ENCODE results near the gene ANTXR1. TPM values are rescaled to one million over a fixed set of nuclear protein-coding genes. Genes with fewer than 3 reads are reported as not detected.

The ANTXR1 gene
- polyA plus RNA-seq, 1 donor from 2014 or later = not detected

DNA sequence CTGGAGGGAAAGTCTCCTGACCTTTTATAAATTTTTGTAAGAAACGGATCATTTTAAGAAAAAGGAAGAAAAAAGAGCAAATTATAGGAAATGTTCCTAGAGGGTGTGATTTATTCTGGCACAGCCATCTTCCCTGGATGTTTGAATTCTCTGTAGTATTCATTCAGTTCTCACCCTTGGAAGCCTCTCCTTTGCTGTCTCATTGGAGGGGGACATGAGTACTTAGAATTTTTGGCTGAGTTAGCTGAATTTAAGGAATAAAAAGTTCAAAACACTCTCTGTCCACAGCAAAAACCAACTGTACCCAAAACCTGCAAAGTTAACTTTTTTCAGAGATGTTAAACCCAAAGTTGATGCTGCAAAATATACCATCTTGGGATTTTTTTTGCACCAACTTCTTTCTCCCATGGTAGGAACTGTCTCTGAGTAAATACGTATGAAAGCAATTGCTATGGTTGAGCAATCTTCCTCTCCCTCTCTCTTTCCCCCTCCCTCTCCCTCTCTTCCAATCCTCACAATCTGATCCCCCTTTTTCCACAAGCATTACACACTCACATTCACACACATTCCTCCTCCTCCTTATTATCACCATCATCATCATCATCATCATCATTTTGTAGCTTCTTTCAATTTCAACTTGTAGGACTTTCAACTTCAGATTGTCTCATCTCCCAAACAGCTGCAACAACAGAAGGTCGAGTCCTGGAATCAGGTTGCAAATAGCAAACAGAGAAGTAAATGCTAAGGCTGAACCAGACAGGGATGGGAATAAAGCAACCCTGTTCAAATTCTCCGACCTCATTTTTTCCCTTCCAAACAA lies 190.4 kb downstream of the ANTXR1 start:
- Mint-ChIP-seq H3K27me3 (peaks cover 8% of the 10 kb centered on the region), H3K27ac (no peak overlapping the region)

DNA sequence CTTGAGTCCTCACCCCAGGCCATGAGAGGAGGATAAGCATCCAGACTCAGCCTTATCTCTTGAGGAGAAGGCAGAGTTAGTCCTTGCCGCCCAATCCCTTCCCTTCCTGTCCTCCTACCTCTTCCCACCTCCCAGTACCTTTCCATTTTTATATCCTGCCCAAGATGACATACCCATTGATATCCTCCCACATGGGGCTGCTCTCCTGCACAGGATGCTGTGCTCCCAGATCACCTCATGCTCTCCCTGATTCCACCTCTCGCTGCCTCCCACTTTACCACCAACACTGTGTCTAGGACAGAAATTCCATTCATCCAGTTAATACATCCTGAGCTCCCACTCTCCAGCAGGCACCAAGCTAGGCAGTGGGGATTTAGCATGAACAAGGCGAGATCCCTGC lies 191.7 kb downstream of the ANTXR1 start:
- Mint-ChIP-seq H3K4me1 (no peaks in the 10 kb centered on the region), H3K9me3 (no peaks in the 10 kb centered on the region), H3K4me3 (no peak overlapping the region), H3K36me3 (no peaks in the 10 kb centered on the region), H3K27ac (no peak overlapping the region), H3K27me3 (peaks cover 8% of the 10 kb centered on the region)

More for the DNA sequence above, 190.4 kb downstream of the ANTXR1 start:
- H3K4me3 Mint-ChIP-seq = no peak overlapping the region
- H3K9me3 Mint-ChIP-seq = no peaks in the 10 kb centered on the region
- no peaks in the 10 kb centered on the region for H3K36me3 Mint-ChIP-seq
- H3K4me1 Mint-ChIP-seq = no peaks in the 10 kb centered on the region

DNA sequence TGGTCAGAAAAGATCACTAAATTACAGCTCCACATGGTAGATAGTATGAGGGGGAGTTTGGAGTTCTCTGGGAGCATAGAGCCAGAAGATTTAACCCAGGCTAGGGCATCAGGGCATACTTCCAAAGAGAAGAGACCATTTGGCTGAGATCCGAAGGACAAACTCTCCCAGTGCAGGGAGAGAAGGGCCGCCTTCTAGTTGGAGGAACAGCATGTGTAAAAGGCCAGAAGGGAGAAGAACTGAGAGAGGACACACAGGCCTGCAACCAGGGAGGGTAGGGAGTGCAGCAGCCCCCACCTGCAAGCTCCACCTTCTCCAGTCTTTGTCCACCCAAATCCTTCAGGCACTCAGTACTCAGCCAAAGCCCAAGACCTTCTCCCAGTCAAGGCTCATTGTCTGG lies 192.1 kb downstream of the ANTXR1 start:
- Mint-ChIP-seq H3K27ac (no peak overlapping the region), H3K9me3 (no peaks in the 10 kb centered on the region), H3K36me3 (no peaks in the 10 kb centered on the region), H3K4me3 (no peak overlapping the region), H3K4me1 (no peaks in the 10 kb centered on the region), H3K27me3 (peaks cover 8% of the 10 kb centered on the region)

DNA sequence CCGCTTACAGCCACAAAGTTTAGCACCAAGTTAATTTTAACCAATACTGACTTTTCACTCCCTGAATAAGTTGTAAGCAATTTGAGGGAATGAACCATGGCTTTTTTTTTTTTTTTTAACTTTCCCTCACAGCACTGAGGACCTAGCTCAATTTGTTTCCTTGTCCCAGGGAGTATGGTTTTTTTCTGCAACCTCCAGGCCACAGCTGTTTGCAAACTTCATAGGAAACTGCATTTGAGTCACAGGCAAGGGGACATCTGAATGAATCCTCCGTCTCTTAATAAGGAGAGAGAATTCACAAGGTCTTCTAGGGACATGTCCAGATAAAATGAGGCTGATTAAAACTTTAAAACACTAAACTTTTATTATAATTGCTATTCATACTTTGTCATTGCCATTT lies 192.5 kb downstream of the ANTXR1 start:
- peaks cover 8% of the 10 kb centered on the region for H3K27me3 Mint-ChIP-seq
- no peaks in the 10 kb centered on the region for H3K4me1 Mint-ChIP-seq
- no peaks in the 10 kb centered on the region for H3K9me3 Mint-ChIP-seq
- H3K36me3 Mint-ChIP-seq = no peaks in the 10 kb centered on the region
- no peak overlapping the region for H3K27ac Mint-ChIP-seq
- H3K4me3 Mint-ChIP-seq = no peak overlapping the region

DNA sequence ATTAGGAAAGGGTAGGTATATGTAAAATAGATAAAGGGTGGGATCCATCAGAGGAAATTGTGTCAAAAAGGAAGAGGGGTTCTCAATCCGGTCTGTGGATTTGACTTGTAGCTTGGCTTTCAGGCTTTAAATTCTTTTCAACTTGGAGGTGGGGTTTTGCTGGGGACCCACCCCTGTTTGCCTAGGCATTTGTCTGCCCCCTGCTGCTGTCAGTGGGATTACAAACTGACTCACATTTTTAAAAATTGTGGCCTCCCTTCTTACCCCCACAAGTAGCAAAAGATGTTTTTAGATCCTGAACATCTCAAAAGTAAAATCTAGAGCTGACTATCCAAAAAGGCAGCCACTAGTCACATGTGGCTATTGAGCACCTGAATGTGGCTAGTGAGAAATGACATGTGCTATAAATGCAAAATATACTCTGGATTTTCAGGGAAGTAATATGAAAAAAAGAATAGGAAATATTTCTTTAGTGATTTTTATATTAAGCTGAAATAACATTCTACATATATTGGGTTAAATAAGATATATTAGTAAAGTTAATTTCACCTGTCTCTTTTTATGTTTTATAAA lies 195.1 kb downstream of the ANTXR1 start:
- H3K27ac Mint-ChIP-seq = no peak overlapping the region
- H3K4me3 Mint-ChIP-seq = no peak overlapping the region
- H3K27me3 Mint-ChIP-seq = peaks cover 8% of the 10 kb centered on the region
- no peaks in the 10 kb centered on the region for H3K36me3 Mint-ChIP-seq
- H3K9me3 Mint-ChIP-seq = no peaks in the 10 kb centered on the region
- no peaks in the 10 kb centered on the region for H3K4me1 Mint-ChIP-seq

DNA sequence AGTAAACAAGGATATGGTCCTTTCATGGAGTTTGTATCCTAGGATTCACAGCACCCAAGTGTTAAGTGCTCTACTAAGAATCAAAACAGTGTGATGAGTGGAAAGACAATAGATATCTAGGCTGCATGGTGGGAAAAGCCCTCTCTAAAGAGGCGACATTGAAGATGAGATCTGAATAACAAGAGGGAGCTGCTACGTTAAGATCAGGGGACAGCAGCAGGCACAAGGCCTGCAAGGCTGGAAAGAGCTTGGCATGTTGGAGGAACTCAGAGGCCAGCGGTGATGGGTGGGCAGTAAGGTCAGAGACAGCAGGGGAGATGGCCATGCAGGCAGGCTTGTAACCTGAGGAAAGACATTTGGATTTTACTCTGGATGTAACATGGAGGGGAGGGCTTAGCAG lies 196.5 kb downstream of the ANTXR1 start:
- Mint-ChIP-seq H3K4me1 (no peaks in the 10 kb centered on the region), H3K4me3 (no peak overlapping the region), H3K9me3 (no peaks in the 10 kb centered on the region), H3K27ac (no peak overlapping the region), H3K27me3 (peaks cover 8% of the 10 kb centered on the region), H3K36me3 (no peaks in the 10 kb centered on the region)

DNA sequence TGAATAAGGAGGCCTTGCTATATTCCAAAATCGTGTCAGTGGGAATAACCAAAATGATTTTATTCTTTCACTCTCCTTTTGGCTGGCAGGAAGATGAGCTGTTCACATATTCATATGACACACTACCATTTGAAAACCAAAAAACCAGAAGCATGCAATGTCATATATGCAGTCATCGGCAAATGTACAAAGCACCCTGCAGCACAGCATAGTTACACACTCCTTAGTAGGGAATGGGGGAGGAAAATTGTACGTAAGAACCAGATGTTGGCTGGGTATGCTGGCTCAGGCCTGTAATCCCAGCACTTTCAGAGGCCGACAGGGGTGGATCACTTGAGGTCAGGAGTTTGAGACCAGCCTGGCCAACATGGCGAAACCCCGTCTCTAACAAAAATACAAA lies 197.4 kb downstream of the ANTXR1 start:
- Mint-ChIP-seq H3K27ac (no peak overlapping the region), H3K27me3 (peaks cover 3% of the 10 kb centered on the region), H3K4me3 (no peak overlapping the region), H3K36me3 (no peaks in the 10 kb centered on the region), H3K4me1 (no peaks in the 10 kb centered on the region), H3K9me3 (no peaks in the 10 kb centered on the region)

DNA sequence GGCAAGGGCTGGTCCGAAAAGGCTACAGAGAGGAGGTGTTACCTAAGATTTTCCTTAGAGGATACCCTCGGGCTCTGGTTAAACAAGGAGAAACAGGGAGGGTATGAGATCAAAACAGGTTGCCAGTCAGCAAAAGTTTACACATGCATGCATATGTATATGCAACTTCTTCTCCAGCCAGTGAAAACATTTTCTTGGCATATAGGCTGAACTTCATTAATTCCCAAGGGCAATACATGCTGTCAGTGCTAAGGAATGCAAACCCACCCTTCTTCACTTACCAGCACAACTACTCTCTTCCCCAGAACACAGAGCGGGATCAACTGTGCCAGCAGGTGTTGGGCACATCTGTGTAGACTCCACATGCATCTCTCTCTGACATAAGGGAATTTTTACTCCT lies 198.1 kb downstream of the ANTXR1 start:
- Mint-ChIP-seq H3K4me1 (no peaks in the 10 kb centered on the region), H3K4me3 (no peak overlapping the region), H3K27ac (no peak overlapping the region)

DNA sequence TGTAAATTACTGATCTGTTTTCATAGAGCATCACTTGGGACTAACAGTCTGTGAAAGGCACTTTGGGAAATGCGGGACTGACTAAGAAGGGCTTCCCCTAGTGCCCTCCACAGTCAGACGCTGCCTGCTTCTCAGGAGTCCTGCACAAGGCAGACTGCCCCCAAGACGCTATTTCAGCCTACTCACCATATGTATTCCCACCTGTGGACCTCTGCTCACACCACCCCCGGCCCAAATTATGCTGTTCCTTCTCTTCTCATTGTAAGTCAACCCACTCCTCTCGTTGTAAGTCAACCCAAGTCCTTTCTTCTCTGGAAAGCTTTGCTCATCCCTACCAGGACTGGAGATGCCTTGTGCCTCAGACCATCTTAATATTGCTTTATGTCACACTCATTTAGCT lies 198.7 kb downstream of the ANTXR1 start:
- Mint-ChIP-seq H3K4me1 (no peaks in the 10 kb centered on the region), H3K27ac (no peak overlapping the region), H3K4me3 (no peak overlapping the region)

More for the DNA sequence above, 198.1 kb downstream of the ANTXR1 start:
- Mint-ChIP-seq H3K9me3 (no peaks in the 10 kb centered on the region), H3K36me3 (no peaks in the 10 kb centered on the region), H3K27me3 (peaks cover 6% of the 10 kb centered on the region)

DNA sequence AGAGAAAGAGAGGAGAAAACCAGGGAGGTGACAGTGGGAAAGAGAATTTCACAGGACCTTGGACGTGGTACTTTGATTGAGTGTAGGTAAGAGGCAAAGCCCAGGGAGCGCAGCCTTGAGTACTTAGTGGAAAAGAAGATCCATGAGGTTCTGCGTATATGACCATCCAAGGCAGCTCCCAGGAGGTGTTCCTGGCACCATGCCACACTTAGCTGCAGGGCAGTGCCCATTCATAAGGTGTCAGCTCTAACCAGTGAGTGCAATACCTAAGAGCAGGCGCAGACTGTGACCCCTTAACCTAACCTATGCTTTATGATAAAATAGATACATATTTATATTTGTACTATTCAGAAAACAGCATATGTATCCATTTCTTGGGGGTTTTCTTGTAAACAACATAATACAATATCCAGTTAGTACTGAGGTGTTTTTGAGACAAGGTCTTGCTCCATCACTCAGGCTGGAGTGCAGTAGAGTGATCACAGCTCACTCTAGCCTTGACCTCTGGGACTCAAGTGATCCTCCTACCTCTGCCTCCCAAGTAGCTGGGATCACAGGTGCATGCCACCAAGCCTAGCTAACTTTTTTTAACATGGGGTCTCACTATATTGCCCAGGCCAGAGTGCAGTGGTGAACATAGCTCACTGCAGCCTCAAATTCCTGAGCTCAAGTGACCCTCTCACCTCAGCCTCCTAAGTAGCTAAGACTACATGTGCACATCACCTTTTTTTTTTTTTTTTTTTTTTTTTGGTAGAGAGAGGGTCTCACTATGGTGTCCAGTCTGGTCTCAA lies 199.5 kb downstream of the ANTXR1 start:
- no peak overlapping the region for H3K4me3 Mint-ChIP-seq
- H3K27me3 Mint-ChIP-seq = peaks cover 5% of the 10 kb centered on the region
- no peak overlapping the region for H3K27ac Mint-ChIP-seq
- H3K9me3 Mint-ChIP-seq = peaks cover 0 to 3% (median 0%) of the 10 kb centered on the region in 3 donors
- H3K36me3 Mint-ChIP-seq = no peaks in the 10 kb centered on the region
- no peaks in the 10 kb centered on the region for H3K4me1 Mint-ChIP-seq

More for the DNA sequence above, 198.7 kb downstream of the ANTXR1 start:
- H3K9me3 Mint-ChIP-seq = peaks cover 0 to under 1% (median 0%) of the 10 kb centered on the region in 3 donors
- no peaks in the 10 kb centered on the region for H3K36me3 Mint-ChIP-seq
- peaks cover 7% of the 10 kb centered on the region for H3K27me3 Mint-ChIP-seq

DNA sequence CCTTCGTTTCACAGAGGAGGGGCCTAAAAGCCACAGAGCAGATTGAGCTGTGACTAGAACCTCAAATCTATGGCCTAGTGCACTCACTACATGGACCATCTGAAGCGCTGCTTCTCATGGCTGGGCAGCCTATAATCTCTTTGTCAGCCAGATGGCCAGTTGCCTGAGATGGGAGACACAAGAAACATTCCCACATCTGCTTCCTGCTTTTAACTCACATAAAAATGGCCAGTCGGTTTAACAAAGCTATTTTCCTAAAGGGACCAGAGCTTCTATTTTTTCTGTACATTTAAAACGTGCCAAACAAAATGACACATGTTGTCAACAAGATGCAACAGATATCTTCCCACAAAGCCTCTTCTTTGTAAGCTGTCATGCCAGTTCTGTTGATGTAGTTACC lies 200.2 kb downstream of the ANTXR1 start:
- Mint-ChIP-seq H3K27ac (no peak overlapping the region), H3K4me3 (no peak overlapping the region), H3K36me3 (no peaks in the 10 kb centered on the region), H3K9me3 (peaks cover 0 to 3% (median 0%) of the 10 kb centered on the region in 3 donors), H3K4me1 (no peaks in the 10 kb centered on the region), H3K27me3 (peaks cover 5% of the 10 kb centered on the region)

DNA sequence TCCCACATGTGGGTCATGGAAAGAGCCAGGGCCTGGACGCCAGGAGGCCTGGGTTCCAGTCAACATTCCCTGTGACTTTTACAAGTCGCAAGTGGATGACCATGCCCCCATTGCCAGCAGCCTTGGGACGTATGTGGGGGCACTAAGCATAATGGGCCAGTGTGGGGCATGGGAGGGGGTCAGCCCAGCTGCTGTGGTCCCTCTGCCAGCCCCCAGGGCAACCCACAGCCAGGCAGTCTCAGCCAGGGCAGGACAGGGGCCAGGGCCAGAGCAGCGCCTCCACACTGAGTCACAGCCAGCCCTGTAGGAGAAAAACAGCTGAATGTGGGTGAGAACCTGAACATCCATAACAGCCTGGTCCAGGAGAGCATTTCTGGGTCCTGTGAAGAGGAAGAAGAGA lies 200.8 kb downstream of the ANTXR1 start:
- Mint-ChIP-seq H3K4me3 (no peak overlapping the region), H3K4me1 (no peaks in the 10 kb centered on the region), H3K36me3 (no peaks in the 10 kb centered on the region), H3K27me3 (peaks cover 5% of the 10 kb centered on the region), H3K9me3 (peaks cover 0 to 3% (median 0%) of the 10 kb centered on the region in 3 donors), H3K27ac (no peak overlapping the region)

DNA sequence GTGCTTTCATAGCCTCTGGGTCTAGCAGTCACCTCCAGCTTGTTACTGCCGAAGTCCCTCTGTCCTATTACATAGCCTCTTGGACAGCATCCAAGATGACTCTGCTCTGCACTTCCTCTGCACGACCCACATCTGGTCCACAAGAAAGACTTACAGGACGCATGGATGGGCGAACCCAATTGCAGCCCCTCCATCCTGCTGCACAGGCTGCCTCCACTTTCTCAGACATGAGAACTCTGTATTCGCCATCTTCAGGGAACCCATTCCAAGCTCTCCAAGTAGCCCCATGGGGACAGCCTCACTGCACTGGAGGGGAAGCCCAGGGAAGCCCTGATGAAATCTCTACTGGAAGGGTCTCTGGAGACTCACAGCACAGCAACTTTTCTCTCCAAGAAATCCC lies 201.9 kb downstream of the ANTXR1 start:
- no peaks in the 10 kb centered on the region for H3K4me1 Mint-ChIP-seq
- H3K36me3 Mint-ChIP-seq = no peaks in the 10 kb centered on the region
- H3K4me3 Mint-ChIP-seq = no peak overlapping the region
- H3K27me3 Mint-ChIP-seq = peaks cover 8% of the 10 kb centered on the region
- no peak overlapping the region for H3K27ac Mint-ChIP-seq
- H3K9me3 Mint-ChIP-seq = peaks cover 0 to 3% (median 0%) of the 10 kb centered on the region in 3 donors

DNA sequence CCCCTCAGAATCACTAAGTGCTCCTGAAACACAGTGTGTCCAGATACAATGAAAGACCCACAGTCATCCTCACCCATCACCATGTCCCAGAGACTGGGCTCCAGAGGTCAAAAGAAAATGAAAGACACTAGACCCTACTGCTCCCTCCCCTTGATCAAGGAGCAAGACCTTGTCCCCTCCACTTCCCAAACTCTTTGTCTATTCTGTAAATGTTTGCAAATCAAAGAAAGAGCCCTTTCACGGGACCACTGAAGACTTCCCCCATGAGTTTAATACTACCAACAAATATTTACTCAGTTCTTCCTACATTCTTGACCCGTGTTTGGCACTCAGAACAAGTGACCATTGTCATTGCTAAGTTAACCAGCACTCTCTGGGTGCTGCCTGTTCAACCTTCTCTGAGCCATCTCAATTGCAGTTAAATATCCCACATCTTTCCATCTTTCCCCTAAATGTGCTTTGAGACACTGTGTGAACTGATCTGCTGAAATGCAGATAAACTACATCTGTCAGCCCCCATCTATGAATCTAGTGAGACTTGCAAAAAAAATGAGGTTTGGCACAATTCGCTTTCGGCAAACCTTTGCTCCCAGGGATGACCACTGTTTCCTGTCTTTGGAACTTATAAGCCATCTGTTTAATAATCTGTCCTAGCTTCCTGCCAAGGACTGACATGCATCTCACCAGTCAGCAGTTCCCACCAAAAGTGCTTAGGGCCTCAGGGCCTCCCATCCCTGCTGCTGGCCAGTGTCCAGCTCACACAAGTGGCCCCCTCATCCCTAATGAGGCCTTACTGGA lies 203.8 kb downstream of the ANTXR1 start:
- Mint-ChIP-seq H3K4me3 (no peak overlapping the region), H3K36me3 (no peaks in the 10 kb centered on the region), H3K9me3 (peaks cover 0 to 3% (median 0%) of the 10 kb centered on the region in 3 donors), H3K27ac (no peak overlapping the region), H3K4me1 (no peaks in the 10 kb centered on the region), H3K27me3 (peaks cover 8% of the 10 kb centered on the region)
